HG02610 (cell line): ENCODE measurements around the gene ZFAND3.
"Not testable (repeated sequence)": the region's sequence is repeated elsewhere in the genome, so short reads cannot be mapped to it uniquely, and the experiment has no call there.

Experiments used
- ATAC-seq: cut with Tn5 transposase; IDR thresholded peaks from one replicate; pipeline ENCODE4 v1.9.1; 2021; ENCODE audit warnings: mild to moderate bottlenecking, moderate library complexity; ENCODE audit not compliant: unreplicated experiment

Gene ZFAND3

GRCh38 chr6:37990762-37991525 is 171.4 kb downstream of the ZFAND3 start:
- ATAC-seq, result no peak

DNA sequence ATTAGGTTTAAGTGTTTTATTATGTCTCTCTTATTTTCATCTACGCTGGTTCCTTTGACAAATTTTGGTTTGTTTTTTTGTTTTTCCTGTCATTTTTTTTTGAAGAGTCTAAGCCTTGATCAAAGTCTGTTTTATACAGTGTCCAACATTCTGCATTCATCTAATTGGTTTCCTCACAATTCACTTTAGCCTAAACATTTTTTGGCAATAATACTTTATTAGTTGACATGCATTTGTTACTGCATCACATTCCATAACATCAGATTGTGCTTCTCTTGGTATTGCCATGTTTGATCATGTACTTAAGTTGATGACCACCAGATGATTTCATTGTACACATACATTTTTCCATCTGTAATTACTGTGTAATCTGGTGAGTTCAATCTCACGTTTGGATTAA is 173.2 kb downstream of the ZFAND3 start:
- no peak for ATAC-seq

DNA sequence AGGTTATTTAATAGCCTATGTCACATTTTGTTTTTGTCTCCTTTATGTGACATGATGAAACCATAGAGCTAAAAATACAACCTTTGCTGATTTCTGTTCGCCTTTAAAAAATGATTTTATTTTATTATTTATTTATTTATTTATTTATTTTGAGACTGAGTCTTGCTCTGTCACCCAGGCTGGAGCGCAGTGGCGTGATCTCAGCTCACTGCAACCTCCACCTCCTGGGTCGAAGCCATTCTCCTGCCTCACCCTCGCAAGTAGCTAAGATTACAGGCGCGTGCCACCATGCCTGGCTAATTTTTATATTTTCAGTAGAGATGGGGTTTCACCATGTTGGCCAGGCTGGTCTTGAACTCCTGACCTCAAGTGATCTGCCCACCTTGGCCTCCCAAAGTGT is 173.7 kb downstream of the ZFAND3 start:
- not testable (repeated sequence) for ATAC-seq

DNA sequence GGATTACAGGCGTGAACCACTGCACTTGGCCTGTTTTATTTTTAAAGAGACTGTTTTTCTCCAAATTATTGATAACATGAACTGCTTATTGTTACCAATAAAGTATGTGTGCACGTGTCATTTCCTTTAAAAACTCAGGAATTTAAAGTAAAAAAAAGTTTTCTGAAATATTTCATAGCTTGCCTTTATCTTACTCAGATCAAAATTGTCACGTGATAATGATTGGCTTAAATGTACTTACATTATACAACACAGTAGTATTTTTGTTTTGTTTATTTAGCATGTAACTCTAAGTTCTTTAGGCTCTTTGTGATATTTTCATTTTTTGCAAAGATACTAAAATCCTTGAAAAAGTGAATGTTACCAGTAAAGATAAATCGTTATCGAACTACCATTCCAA is 174.1 kb downstream of the ZFAND3 start:
- ATAC-seq, result no peak

GRCh38 chr6:37994223-37994622 is 174.7 kb downstream of the ZFAND3 start:
- no peak for ATAC-seq

DNA sequence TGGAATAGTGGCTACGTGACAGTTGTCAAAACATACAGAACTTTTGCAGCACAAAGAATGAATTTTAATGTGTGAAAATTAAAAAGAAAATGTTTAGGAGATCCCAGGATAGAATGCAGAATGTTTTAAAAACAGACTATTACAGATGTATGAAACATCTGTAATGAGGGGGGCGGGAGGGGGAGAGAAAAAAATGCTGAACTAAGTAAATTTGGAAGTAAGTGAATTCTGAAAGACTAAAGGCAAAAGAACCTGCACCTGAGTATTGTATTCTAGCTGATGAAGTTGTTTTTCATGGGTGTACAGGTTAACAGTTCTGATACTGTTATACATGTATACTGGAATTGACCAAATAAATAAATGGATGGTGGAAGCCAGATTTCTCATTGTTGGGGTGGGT is 178.8 kb downstream of the ZFAND3 start:
- ATAC-seq, result no peak

GRCh38 chr6:38001386-38001785 is 181.9 kb downstream of the ZFAND3 start:
- ATAC-seq, result no peak

- no peak for ATAC-seq
These were observed 185.4 kb downstream of the ZFAND3 start for GRCh38 chr6:38004908-38005307.

DNA sequence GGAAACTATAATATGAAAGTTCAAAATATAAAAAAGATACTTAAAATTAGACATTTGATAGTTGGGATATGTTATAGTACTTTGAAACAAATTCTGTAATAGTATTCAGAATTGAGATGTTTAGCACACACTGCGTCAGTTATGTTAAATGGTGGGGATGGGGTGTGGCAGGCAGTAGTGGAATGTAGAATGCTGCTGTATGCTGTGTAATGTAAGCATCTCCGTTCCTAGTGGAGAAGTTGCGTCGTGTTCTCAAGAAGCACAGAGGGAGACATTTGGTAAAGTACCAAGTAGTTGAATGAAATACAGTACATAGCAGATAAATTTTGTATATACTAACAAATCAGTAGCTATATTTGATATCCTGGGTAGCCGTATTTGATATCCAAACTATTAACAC is 192.4 kb downstream of the ZFAND3 start:
- ATAC-seq, result no peak

GRCh38 chr6:38012573-38012972 is 193.0 kb downstream of the ZFAND3 start:
- ATAC-seq, result no peak

DNA sequence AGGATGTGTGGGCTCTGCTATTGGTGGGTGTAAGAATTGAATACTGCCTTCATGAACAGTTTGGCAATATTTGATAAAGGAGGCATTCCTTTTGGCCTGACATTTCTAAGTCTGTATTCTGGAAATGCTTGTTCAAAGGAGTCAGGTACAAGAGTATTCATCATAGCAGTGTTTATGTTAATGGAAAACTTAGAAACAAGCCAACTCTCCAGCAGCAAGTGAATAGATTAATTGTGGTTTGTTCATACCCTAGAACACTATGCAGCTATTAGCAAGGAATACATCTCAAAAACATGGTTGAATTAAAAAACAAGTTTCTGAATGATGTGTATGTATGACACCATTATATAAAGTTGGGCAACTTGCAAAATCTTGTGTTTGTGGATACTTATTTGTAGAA is 195.8 kb downstream of the ZFAND3 start:
- ATAC-seq, result no peak

DNA sequence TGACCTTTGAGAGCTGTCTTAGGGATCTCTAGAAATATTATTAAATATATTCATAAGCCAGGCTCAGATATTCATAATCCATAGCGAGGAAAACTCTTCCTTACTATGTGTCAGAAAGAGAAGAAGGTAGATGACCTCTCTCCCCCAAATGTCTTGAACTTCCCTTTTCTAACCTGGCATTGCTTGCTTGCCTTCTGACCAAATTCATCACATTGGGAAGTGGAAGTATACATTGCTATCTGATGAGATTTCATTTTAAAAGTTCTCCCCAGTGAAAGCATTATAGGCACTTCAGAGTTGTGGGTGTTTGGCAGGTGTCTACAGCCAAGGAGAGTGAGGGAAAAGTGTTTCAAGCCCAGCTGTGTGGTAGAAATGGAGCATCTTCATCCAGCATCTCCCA is 197.3 kb downstream of the ZFAND3 start:
- no peak for ATAC-seq

GRCh38 chr6:38018755-38019165 is 199.2 kb downstream of the ZFAND3 start:
- no peak for ATAC-seq

DNA sequence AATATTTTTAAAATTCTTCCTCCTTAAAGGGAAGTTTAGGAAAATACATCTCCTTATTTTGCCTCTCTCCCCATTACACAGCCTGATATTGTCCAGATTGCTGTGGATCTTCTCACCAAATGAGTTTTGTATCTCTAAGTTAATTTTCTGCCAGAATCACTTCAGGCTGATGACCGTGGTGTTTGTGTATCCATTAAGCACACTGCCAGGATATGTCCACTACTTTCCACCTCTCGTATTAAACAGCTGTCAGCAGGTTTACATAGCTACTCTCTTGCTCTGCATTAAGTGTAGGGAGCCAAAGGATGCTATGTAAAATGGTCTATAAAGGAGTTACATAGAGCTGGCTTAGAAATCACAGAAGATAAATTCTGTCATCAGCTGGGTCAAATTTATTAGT is 201.1 kb downstream of the ZFAND3 start:
- ATAC-seq, result no peak

- ATAC-seq, result no peak
These were observed 201.5 kb downstream of the ZFAND3 start for GRCh38 chr6:38021029-38021428.

DNA sequence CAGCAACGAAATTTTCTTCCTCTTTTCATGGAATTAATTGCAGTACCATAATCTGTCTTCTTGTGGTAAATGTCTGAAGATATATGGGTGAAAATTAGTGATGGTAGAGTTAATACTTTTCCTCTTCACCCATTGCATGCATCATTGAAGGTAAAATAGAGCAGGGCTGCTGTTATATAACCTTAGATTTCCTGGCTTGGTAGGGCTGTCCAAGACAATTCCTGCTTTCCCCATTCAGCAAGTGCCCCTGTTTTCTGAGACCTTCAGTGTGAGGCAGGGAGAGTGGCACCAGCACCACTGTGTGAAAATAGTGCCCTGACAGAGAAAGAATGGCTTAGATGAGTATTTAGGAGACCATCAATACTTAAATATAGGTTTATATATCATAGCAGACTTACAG is 202.0 kb downstream of the ZFAND3 start:
- no peak for ATAC-seq

DNA sequence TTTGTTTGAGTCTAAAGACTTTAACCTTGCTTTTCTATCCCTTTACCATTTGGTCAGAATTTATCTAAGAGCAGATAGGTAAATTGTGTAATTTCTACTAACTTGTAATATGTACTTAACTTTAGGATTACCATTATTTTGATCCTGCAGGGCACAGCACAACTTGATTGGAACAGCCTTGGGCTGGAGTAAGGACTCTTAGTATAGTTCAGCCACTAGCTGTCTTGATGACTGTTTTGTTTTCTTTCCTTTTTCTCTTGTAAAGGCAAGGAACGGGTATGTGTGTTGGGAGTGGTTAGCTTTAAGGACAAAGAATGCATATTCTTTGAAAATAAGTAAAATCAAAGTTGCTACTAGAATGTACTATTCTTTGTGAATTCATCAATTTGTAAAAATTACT is 203.2 kb downstream of the ZFAND3 start:
- ATAC-seq, result no peak

DNA sequence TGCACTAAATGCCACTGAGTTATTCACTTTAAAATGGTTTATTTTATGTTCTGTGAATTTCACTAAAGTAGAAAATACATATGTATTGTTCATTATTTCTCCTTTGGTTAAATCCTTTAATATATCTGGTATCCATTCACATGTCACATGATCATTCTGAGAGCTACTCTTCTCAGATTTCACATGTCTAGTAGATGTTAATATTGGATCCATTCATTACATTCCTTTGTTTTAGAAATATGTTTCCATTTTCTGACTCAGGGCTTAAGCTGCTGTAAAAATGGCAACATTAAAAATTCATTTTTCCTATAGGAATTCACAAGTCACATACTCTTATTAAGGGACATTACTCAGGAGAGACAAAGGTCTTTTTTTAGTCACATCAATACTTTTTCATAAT is 205.4 kb downstream of the ZFAND3 start:
- no peak for ATAC-seq

GRCh38 chr6:38025451-38025850 is 205.9 kb downstream of the ZFAND3 start:
- ATAC-seq, result no peak

DNA sequence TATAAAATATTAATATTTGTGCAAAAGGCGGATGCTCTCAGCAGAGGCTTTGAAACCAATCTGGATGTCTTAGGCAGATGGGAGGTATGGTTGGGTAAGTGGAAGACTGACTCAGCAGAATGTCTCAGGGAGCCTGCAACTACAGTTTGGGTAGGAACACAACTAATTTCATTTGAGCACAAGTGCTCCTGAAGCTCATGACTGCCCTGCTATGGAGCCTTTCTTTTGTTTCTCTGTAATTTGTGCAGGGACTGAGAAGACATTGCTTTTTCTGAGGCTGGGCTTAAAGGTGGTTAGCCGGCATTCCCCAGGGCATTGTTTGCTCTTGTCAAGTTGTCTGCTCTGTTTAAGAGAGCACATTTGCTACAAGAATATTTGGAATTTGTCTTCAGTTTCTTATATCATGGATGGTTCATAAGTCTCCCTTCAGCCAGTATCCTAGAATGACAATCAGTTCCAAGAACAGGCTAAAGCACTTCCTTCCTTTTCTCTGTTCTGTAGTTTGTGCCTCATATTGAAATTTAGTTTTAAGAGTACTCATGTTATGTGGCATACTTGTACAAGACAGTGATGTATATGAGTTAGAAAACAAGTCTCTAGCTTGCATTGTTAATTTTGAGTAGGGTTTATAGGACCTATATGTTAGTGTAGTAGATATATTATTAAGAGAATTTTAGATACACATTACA is 208.3 kb downstream of the ZFAND3 start:
- ATAC-seq, result no peak

DNA sequence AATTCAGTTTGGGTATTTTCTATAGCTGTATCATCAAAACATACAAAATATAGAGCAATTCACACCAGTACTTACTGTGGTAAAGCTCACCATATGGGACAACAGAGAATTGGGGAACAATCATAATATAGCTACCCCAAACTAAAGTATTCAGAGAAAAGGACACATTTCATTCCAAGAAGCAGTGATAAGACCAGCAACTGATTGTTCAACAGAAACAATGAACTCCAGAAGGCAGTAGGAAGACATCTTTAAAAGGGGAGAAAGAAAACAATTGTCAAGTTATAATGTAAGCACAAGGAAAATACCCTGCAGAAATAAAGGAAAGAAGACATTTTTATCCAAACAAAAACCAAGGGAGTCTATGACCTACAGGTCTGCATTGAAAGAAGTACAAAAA is 210.9 kb downstream of the ZFAND3 start:
- ATAC-seq, result no peak

DNA sequence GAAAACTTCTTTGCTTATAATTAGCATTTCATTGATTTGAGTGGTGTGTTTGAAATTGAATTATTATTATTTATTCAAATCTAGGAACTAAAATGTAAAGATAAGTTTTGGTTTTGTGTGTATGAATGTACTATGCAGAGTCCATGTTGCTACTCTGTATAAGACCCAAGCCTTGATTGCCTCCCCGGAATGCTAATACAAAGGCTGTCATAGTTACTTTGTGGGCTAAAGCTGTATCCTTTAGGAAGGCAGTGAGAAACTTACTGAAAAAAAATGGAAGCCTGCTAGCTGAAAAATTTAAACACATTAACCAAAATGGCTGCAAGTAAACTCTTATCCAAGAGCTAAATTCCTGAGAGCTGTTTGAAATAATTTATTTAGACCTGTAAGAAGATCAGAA is 213.3 kb downstream of the ZFAND3 start:
- no peak for ATAC-seq
